Measurements from ENCODE around the gene CLASP2.

Gene CLASP2

DNA sequence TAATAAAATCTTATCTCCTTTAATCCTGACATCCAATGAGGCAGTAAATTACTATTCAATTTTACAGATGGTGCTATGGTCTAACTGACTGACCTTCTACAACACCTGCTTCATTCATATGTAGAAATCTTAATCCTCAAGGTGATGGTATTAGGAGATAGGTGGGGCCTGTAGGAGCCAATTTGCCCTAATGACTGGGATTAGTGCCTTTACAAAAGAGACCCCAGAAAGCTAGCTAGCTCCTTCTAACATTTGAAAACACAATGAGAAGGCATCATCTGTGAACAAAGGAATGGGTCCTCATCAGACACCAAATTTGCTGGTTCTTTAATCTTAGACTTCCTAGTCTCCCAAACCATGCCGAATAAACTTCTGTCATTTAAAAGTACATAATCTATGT is 140.5 kb downstream of the CLASP2 start:
- no peak for DNase-seq (ENCODE audit: low read depth)
- TF ChIP-seq, protein P1, sequence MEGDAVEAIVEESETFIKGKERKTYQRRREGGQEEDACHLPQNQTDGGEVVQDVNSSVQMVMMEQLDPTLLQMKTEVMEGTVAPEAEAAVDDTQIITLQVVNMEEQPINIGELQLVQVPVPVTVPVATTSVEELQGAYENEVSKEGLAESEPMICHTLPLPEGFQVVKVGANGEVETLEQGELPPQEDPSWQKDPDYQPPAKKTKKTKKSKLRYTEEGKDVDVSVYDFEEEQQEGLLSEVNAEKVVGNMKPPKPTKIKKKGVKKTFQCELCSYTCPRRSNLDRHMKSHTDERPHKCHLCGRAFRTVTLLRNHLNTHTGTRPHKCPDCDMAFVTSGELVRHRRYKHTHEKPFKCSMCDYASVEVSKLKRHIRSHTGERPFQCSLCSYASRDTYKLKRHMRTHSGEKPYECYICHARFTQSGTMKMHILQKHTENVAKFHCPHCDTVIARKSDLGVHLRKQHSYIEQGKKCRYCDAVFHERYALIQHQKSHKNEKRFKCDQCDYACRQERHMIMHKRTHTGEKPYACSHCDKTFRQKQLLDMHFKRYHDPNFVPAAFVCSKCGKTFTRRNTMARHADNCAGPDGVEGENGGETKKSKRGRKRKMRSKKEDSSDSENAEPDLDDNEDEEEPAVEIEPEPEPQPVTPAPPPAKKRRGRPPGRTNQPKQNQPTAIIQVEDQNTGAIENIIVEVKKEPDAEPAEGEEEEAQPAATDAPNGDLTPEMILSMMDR (IDR thresholded peaks at IDR 0.05; ENCODE audit: control insufficient read depth, extremely low read depth, insufficient read depth), result no peak
- no peak overlapping the region for H3K4me3 ChIP-seq (ENCODE audit: low read depth, low read length)

DNA sequence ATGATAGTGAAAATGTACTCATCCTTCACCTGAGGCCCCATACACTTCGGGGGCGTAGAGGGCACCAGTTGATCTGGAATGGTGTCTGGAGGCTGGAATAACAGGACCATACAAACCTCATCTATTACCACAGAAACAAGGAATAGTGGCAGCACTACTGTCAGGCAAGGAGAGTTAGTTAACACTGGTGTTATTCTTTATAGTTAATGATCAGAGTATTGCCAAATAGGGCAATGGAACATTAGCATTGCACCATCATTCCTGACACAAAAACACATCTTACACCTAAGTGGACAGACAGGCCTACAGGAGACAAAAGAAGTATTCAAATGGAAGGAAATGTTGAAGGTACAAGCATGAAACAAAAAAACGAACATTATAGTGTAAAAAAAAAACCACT is 140.9 kb downstream of the CLASP2 start:
- DNase-seq (ENCODE audit: low read depth), result no peak
- TF ChIP-seq, protein P1 (IDR thresholded peaks at IDR 0.05; ENCODE audit: control insufficient read depth, extremely low read depth, insufficient read depth), result no peak
- no peak overlapping the region for H3K4me3 ChIP-seq (ENCODE audit: low read depth, low read length)

DNA sequence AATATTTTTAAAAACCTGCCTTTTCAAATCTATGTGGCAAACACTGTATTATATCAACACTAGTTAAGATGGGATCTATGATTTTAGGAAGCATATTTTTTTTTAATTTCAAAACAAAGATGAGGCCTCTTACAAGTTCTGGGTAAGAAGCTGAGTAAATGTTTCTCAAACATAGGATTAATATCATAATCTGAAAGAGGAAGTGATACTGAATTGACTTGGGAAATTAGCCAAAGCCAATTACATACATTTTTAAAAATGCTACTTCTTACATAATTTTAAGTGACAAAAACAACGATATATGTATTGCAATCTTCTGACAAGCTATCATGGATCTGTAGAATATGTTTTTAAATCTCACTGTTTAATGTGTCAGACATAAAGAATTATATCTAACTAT is 142.7 kb downstream of the CLASP2 start:
- TF ChIP-seq, protein P1 (IDR thresholded peaks at IDR 0.05; ENCODE audit: control insufficient read depth, extremely low read depth, insufficient read depth), result no peak
- no peak for DNase-seq (ENCODE audit: low read depth)
- H3K4me3 ChIP-seq (ENCODE audit: low read depth, low read length), result no peak overlapping the region

- TF ChIP-seq, protein P1 (IDR thresholded peaks at IDR 0.05; ENCODE audit: control insufficient read depth, extremely low read depth, insufficient read depth), result no peak
- DNase-seq (ENCODE audit: low read depth), result no peak
- H3K4me3 ChIP-seq (ENCODE audit: low read depth, low read length), result no peak overlapping the region
Observed at GRCh38 chr3:33557829-33558228, 160.2 kb downstream of the CLASP2 start.

DNA sequence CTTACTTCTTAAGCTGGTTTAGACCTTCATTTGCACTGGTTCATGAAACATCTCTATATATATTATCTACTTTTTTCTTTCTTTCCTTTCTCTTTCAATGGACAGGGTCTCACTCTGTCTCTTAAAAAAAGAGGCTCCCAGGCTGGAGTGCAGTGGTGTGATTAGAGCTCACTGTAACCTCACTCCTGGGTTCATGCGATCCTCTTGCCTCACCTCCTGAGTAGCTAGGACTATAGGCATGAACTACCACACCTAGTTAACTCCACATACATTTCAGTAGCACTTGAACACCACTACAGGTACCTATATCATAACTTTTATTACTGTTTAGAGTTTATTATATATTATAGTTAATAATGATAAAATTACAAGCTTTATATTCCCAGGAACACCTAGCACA is 160.8 kb downstream of the CLASP2 start:
- no peak for DNase-seq (ENCODE audit: low read depth)

DNA sequence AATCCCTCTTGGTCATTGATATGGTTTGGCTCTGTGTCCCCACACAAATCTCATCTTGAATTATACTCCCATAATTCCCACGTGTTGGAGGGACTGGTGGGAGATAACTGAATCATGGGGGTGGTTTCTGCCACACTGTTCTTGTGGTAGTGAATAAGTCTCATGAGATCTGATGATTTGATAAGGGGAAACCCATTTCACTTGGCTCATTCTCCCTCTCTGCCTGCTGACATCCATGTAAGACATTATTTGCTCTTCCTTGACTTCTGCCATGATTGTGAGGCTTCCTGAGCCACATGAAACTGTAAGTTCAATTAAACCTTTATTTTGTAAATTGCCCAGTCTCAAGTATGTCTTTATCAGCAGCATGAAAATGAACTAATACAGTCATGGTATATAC is 171.0 kb downstream of the CLASP2 start:
- H3K4me3 ChIP-seq (ENCODE audit: low read depth, low read length), result no peak overlapping the region
- DNase-seq (ENCODE audit: low read depth), result no peak
- TF ChIP-seq, protein P1 (IDR thresholded peaks at IDR 0.05; ENCODE audit: control insufficient read depth, extremely low read depth, insufficient read depth), result no peak

More for the DNA sequence above, 160.8 kb downstream of the CLASP2 start:
- TF ChIP-seq, protein P1 (IDR thresholded peaks at IDR 0.05; ENCODE audit: control insufficient read depth, extremely low read depth, insufficient read depth), result no peak
- H3K4me3 ChIP-seq (ENCODE audit: low read depth, low read length), result no peak overlapping the region

DNA sequence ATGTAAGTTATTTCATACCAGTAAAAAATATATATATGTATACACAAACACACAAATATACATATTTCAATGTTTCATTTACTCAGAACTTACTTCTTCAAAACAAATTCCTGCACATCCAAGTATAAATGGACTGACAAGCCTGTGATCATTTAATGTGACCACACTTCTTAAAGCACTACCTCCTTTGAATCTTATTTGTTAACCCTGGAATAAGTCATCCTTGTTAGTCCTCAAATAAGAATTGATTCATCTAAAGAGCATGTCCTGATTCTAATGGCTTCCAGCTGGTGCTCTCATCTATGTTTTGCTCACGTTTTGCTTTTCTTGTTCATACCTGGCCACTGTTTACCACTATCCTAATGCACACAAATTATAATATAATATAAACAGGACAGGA is 173.9 kb downstream of the CLASP2 start:
- TF ChIP-seq, protein P1 (IDR thresholded peaks at IDR 0.05; ENCODE audit: control insufficient read depth, extremely low read depth, insufficient read depth), result no peak
- DNase-seq (ENCODE audit: low read depth), result no peak
- no peak overlapping the region for H3K4me3 ChIP-seq (ENCODE audit: low read depth, low read length)

Measured in LNCaP clone FGC (cell line).